ENCODE results near the gene ZNF668.
"Not testable (repeated sequence)": the region's sequence is repeated elsewhere in the genome, so short reads cannot be mapped to it uniquely, and the experiment has no call there.

ZNF668 gene

DNA sequence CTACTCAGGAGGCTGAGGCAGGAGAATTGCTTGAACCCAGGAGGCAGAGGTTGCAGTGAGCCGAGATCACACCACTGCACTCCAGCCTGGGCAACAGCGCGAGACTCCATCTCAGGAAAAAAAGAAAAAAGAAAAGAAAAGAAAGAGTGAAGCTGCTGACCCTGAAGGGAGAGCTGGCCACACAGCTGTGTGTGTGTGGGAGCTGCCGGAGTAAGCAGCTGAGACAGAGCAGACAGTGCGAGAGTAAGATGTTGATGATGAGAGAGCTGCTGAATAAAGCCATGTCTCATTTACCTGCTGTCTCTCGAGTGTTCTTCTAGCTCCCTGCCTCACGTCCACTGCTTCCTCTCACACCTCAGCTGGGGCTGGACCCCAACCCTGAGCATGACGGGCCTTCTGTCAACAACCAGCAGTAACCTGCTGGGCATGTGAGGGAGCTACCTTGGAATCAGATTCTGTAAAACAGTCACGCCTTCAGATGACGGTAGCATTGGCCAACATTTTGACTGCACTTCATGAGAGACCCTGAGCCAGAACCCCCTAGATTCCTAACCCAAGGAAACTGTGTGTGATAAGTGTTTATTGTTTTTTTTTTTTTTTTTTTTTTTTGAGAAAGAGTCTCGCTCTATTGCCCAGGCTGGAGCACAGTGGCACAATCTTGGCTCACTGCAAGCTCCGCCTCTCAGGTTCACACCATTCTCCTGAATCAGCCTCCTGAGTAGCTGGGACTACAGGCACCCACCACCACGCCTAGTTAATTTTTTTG lies 27.0 kb upstream of the ZNF668 start:
- DNase-seq = not testable (repeated sequence)

DNA sequence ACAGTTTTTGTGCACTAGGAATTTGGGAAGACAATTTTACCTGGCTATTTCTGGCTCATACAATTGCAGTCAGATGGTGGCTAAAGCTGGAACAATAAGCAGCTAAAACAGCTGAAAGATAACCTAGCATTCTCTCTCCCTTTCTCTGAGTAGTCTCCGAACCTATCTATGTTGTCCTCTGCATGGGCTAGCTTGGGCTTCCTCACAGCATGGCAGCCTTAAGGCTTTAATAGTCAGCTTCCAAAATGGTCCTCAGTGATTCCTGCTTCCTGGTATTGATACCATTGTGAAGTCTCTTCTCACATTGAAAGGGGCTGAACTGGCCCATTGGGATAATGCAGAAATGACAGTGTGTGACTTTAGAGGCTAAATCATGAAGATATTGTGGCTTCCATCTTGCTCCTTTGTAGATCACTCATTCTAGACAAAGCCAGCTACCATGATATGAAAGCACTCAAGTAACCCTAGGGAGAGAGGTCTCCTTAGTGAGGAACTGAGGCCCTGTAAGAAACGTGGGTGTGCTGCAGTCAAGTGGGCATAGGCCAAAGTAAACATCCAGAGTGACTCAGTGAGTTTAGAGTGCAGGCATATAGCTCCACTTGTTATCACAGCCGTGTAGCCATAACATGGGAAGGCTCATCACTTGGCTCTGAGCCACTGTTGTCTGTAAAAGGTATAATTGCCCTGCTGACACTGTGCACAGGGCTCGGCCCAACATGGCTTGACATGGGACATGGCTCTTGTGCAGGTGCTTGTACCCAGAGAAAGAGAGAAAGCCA lies 26.0 kb upstream of the ZNF668 start:
- DNase-seq = no peak

DNA sequence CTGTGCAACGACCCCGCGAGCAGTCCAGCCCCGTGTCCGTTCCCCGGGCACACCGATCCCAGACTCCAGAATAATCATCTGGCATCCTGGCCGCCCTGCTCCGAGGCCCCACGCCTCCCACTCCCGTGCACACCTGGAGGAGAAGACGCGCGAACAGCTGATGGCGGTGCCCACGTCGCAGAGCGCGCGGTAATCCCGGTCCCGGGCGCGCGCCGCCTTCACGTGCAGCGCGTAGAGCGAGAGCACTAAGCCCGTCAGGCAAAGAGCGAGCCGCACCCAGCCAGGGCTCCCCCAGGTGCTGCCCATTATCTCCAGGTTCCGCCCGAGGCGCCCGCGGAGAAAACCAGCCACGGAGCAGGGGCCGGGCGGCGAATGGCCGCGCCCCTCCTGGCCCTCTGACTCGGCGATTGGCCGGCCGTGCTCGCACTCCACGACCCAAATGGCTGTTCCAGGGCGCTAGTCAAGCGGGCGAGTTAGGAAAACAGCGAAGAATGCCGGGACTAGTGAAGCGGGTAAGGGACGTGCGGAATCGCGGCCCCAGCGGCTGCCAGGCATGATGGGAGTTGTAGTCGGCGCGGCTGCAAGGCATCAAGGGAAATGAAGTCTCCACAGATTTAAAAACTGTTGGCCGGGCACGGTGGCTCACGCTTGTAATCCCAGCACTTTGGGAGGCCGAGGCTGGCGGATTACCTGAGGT lies 20.5 kb upstream of the ZNF668 start, which contains the start of gene VKORC1:
VKORC1 (minus strand) TSS at position 374 of the 697 bp plus-strand sequence; CDS start at position 306, 68 bp downstream.
- peak; percentile 98 for DNase-seq

DNA sequence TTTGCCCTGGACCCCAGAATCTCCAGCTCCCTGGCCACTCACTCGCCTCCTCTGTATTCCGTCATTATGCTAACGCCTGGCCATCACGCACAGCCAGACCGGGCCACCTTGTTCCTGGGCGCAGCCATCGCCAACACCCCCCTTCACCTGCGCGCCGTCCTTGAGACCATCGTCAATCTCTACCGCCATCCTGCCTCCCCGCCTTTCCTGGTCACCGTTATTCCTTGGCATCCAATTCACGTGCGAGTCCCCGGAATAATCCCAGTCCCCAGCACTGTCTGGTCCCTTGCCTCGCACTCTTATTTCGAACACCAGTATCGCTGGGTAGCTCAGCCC lies 20.0 kb upstream of the ZNF668 start:
- no peak for DNase-seq

DNA sequence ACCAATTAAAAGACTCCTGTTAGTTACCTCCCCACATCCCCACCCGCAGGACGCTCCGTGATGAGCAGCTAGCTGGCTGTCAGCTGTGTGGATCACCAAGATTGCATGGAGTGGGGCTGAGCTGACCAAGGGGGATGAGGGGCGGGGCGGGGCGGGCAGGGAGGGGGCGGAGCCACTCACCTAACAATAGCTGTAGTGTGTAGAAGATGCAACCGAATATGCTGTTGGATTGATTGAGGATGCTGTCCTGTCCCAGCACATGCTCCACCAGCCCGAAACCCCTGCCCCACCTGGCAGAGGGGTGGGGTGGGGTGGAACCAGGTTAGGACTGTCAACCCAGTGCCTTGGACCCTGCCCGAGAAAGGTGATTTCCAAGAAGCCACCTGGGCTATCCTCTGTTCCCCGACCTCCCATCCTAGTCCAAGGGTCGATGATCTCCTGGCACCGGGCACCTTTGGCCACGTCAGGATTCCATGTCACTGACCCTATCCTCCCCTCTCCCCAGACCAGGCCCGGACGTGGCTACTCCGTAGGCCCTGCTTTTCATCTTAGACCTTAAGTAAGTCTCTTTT lies 19.2 kb upstream of the ZNF668 start:
- DNase-seq = no peak

DNA sequence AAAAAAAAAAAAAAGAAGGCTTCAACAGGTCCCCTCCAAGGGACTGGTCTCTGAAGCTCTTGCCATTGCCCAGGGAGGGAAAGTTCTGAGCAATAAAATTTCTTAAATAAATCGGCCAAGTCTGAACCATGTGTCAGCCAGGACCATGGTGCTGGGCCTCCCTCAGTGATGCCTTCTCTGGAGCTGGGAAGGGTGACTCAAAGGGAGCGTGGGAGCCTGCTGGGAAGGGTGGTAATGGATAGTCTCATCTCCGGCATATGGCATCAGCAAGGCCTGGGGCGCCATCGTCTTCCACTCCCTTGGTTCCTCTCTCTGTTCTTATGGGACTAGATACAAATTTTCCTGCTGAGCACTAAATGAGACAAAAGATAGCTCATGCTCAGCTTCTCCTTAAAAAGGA lies 18.3 kb upstream of the ZNF668 start:
- DNase-seq = no peak

DNA sequence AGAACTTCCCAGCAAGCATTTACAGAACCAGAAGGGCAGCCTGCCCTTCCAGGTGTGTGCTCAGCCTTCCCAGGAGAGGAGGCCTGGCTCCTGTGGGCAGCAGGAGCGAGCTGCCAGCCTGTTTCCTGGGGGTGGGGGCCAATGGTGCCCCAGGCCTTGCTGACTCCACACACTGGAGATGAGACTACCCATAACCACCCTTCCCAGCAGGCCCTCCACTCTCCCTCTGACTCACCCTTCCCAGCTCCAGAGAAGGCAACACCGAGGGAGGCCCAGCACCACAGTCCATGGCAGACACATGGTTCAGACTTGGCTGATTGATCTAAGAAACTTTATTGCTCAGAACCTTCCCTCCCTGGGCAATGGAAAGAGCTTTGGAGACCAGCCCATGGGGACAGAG lies 16.5 kb upstream of the ZNF668 start:
- no peak for DNase-seq

DNA sequence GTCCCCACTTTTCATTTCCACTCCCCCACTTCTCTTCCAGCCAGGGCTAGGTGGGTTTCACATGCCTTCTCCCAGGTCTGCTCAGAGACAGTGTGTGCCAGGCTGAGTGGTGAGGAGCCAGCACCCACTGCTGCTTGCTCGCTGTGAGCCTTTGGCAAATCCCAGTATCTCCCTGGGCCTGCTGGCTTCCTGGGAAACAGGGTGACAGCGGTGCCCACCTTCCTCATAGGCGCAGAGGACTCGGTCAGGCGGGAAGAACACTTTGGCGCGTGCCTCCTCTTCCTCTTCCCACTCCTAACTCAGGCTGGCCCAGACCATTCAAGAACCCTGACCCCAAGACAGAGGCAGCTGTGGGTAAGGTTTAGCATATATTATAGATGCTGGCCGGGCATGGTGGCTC lies 15.2 kb upstream of the ZNF668 start:
- no peak for DNase-seq

DNA sequence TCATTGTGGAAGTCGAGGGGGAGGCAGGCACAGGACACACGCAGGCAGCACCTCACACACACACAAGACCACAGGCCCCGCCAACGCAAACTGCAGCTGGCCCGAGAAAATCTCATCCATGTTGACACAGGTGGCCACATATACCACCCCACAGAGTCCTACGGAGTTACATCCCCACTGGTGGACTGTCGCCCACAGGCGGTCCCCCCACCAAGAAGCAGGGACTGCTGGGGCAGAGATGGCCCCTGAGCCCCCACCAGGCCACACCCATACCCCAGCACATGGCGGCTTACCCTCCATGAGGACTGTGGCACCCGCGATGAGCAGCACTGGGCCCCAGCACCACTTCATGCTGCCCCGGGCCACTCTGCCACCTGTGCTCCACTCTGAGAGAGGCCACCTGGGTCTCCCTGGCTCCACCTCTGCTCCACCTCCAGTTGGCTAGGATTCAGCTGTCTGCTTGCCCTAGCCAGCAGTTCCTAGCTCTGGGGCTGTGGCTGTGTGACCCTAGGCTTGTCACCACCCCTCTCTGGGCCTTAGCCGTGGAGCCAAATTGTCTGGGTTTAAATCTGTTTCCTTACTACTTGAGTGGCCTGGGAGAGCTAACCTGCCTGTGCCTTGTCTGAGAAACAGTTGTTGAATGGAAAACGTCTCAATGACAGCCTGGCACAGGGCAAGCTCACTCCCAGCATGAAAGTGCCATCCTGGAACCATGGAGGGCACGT lies 14.6 kb upstream of the ZNF668 start, which contains the start of gene PRSS53:
PRSS53 (minus strand) TSS at position 485 of the 725 bp plus-strand sequence; CDS start at position 351, 134 bp downstream.
- DNase-seq = no peak

DNA sequence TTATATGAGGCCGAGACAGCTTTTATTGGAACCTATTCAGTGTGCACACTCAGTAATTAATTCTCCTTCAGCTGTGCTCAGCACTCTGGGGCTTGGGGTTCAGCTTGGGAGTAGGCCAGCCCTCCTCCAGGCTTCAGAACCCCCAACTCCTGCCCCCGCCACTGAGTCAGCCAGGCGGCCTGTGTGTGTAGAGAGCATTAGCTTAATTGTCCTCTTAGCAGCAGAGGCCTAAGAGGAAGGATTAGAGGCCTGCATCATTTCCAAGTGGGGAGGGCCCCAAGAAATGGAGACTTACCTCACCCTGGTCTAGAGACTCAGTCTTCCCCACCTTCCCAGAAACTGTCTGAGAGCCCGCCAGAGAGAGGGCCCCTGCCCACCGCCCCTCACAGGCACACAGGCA lies 13.9 kb upstream of the ZNF668 start:
- no peak for DNase-seq

DNA sequence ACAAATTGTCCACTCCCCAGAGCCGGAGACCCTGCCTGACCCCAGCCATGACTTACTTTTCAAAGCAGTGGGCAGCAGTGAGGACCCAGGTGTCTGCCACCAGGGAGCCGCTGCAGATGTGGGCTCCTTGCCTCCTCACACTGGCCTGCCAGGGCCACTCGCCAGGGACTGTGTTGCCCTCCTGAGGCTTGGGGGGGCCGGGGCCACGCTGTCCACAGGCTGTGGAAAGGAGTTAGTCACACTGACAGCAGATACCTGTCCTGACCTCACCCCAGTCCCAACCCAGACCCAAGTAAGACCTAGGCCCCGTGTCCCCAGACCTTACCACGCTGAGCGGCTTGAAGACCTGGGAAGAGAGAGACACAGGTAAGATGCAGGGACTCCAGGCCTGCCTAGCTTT lies 13.4 kb upstream of the ZNF668 start:
- no peak for DNase-seq

DNA sequence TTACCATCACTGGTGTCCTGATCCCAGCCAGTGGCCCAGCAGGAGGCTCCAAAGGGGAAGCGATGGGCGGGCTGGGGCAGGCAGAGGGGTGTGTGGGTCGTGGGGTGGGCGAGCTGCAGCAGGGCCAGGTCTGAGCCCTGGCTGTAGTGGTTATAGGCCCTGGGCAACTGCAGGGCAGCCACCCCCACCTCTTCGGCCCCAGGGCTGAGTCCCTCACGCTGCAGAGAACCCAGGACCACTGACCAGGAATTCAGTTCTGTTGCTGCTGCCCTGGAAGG lies 12.5 kb upstream of the ZNF668 start:
- no peak for DNase-seq

DNA sequence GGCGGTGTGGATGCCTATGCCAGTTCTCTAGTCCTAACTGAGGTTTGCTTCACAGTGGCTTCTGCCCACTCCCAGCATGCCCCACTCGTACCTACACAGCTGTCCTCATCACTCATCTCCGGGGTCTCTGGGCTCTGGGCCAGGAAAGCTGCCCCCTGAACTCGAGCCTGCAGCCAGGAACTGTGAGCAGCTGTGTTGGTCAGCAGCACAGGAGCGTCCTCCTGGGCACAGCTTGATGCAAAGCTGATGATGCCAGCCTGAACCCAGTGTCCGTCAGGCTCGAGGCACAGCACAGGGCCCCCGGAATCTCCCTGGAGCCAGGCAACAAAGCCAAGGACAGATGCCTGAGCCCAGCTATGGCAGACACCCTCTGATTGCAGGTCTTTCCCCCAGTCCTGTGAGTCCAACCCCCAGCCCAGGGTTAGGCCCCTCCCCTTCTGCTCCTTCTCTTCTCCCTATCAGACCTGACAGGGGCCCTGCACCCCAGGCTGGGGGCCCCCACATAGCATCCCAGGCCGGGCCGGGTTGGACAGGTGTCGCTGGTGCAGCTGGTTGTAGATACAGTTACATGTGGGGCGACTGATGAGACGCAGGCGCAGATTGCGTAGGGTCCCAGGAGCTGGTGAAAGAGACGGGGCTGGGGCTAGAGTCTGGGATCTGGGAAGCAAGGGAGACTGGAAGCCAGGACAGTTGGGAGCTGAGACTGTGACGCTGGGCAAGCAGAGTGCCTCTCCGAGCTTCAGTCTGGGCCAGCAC lies 12.0 kb upstream of the ZNF668 start:
- DNase-seq = no peak

DNA sequence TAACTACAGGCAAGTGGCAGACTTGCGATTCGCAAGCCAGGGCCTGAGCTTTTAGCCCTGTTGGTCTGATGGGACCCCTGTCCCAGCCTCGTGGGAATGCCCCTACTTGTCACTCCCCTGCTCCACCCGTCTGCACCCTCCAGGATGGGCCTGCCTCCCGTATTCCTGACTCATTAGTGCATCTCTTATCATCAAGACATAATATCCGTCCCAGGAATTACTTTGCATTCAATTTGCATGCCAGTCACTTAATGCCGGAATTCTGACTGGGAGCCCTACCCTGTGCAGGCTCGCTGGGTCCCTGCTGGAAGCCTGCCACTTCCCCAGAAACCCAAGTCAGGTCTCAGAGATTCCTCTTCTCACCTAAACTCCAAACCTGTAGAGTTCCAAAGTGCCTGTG lies 11.4 kb upstream of the ZNF668 start:
- DNase-seq = no peak

DNA sequence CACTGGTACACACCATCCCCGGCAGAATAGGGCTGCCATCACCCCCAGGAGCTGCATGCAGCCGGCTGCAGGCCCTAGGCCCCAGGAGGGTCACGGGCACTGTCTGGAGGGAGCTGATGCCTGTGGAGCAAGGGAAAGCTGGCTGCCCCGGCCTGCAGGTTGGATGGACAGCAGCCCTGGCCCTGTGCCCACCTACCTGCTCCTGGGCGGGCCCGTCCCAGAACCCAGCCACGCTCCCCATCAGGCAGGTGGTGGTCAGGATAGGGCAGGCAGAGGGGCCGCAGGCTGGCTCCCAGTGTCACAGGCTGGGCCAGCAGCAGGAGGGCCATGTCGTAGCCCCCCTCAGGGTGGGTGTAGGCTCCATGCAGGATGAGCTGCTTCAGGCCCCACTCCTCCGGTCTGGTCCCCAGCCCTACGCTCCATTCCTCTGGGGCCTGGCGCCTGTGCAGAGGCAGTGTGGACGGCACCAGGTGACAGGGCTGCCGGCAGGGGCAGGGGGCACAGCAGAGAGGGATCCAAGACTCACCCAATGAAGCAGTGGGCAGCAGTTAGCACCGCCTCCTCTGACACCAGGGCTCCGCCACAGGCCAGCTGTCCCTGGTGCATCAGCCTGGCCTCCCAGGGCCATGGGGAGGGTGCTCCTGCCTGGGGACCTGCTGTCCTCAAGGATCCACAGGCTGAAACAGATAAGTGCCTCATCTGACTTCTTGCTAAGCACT lies 10.7 kb upstream of the ZNF668 start:
- no peak for DNase-seq

DNA sequence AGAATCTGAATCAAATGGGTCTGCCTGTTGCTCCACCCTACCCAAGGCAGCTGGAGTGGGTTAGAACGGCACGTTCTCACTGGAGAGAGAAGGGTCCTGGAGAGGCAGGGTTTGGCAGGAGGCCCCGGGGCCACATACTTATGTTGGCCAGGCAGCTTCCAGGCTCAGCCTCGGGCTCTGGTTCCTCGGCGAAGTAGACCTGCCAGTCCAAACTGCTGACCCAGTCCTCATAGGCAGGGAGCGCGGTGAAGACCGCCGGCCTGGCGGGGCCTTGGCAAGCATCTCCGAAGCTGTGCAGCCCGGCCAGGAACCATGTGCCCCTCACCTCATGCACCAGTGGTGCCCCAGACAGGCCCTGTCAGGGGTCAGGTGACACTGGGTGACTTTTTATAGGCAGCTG lies 9.9 kb upstream of the ZNF668 start:
- no peak for DNase-seq

DNA sequence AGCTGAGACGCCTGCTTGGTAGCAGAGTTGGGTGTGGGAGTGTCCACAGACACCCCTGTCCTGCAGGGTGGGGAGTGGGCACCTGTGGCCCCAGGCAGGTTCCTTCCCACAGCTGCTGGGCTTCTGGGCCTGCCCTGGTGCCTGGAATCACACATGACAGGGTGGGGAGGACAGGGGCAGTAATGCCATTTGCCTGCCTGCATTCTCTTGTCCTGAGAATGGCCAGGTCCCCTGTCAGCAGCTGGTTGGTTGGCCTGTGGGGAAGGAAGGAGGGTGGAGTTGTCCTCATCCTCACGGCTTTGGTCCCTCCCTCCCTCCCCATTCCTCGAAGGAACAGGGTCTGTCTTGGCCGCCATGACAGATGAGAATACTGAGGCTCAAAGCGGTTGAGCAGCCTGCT lies 9.5 kb upstream of the ZNF668 start:
- DNase-seq = no peak

DNA sequence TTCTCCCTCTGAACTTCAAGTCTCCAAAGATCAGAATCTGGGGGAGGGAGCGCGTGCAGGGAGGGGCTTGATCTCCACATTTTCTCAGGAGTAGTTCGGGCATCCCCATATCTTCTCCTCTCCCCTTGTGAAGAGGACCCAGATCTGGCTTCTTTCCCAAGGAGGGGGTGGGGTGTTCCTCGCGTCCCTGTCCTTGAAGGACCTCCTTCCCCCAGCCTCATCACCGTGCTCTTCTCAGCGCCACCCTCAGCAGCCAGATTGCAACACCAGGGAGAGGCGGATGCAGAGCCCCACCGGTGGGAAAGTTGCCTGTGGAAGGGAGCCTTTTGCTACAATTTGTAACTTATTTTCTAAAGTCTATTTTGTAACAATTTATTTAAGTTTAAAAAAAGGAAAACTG lies 9.0 kb upstream of the ZNF668 start:
- no peak for DNase-seq

DNA sequence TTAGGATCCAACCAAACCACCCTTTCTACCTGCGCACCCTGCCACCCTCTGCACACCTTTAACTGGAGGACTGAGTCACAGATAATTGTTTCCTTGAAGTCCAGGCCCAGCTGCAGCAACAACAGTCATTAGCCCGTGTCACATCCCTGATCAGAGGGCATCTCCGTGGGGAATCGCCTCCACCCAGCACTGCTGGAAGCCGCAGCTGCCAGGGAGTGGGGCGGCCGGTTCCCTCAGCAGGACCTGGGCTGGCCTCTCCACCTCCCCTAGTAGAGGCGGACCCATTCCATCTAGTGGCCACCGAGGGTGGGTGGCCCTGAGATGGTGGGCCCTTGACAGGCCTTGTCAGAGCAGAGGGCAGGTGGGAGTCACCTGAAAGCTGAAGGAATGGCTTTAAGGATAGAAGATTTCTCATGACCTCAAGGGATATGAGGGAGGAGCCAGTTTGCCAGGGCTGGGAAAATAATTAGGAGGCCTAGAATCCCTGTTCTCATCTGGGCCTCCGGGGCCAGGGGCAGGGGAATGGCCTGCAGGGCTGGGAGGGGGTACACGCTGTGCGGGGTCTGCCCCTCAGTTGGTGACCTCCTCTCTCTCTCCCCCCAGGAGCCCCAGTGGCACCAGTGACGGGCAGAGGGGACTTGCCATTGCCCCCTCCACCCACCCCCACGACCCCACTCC lies 8.5 kb upstream of the ZNF668 start:
- no peak for DNase-seq

DNA sequence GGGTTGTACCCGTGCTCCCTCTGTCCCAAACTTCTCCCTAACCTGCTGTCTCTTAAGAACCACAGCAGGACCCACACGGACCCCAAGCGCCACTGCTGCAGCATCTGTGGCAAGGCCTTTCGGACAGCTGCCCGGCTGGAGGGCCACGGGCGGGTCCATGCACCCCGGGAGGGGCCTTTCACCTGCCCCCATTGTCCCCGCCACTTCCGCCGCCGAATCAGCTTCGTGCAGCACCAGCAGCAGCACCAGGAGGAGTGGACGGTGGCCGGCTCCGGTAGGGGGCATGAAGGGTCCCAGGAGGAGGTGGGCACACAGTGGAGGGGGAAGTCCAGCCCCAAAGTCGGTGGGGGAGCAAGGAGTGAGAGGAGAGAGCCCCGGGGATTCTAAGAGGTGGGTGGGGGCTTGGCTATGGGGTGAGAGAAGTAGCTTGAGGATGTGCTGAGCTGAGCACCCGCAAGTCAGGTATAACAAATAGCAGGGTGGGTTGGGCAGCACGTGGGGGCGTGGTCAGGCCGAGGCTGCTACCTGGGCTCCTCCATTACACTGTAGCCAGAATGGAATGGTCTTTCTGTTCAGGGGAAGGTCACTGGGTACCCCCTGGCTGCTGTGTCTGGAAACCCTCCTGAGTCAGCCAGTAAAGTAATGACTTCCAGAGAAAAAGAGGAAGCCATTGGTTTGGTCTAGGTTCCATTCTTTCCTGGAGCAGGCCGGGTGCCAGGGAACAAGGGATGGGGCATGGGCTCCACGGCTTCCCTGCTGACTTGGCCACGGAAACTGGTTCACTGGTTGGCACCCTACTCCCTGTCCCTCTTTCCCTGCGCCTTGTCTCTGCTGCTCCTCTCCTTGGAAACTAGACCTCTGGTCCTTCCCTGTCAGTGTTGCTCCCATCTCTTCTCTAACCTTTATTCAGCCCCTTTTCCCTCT lies 7.7 kb upstream of the ZNF668 start:
- no peak for DNase-seq

Measured in NCI-H510A (cell line).